Prostate gland (tissue), 2 donors: ENCODE measurements around the gene PPP1R1B.

ENCODE experiments used
- POLR2A ChIP-seq: fragments of 450-650 bp; IDR thresholded peaks from one replicate; pipeline ENCODE4 v1.6.1; 2016; ENCODE audit warnings: antibody characterized with exemption, mild to moderate bottlenecking
- POLR2AphosphoS5 ChIP-seq: sonication (generic); formaldehyde crosslinking; IDR thresholded peaks from one replicate; pipeline ENCODE4 v1.6.1; 2017; ENCODE audit warnings: antibody characterized with exemption
- TF ChIP-seq, protein P1 (sequence below), 4 experiments: fragments of 200-600 bp in 2 of 4; fragments of 450-650 bp in 2 of 4; sonication (generic) in 2 of 4; IDR thresholded peaks; 1 replicate in 3 of 4; 2 replicates in 1 of 4; pipeline ENCODE4 v1.5.1; 2016 to 2019; ENCODE audit warnings: antibody characterized with exemption in 4 of 4, mild to moderate bottlenecking in 2 of 4, moderate library complexity in 2 of 4

GRCh38 chr17:39619786-39620101, 7.0 kb upstream of the PPP1R1B start:
- TF ChIP-seq POLR2A = no peak
- TF ChIP-seq, protein P1, sequence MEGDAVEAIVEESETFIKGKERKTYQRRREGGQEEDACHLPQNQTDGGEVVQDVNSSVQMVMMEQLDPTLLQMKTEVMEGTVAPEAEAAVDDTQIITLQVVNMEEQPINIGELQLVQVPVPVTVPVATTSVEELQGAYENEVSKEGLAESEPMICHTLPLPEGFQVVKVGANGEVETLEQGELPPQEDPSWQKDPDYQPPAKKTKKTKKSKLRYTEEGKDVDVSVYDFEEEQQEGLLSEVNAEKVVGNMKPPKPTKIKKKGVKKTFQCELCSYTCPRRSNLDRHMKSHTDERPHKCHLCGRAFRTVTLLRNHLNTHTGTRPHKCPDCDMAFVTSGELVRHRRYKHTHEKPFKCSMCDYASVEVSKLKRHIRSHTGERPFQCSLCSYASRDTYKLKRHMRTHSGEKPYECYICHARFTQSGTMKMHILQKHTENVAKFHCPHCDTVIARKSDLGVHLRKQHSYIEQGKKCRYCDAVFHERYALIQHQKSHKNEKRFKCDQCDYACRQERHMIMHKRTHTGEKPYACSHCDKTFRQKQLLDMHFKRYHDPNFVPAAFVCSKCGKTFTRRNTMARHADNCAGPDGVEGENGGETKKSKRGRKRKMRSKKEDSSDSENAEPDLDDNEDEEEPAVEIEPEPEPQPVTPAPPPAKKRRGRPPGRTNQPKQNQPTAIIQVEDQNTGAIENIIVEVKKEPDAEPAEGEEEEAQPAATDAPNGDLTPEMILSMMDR (IDR thresholded peaks at IDR 0.05) = no peak
- no peak for TF ChIP-seq POLR2AphosphoS5
